Activated T-helper 2 cell treated with anti-CD3 and anti-CD28 coated beads, Interferon-gamma antibody, Interleukin-2, Interleukin-4, amounts not matched to agents 10 μg/mL and 5 μg/mL and 100 μg/mL, durations not matched to agents 14 hours and 24 hours and 36 hours (primary cell): Measurements from ENCODE around the gene GPA33. TPM values are rescaled to one million over a fixed set of nuclear protein-coding genes. Genes with fewer than 3 reads are reported as not detected.

Experiments
- DNase-seq: peaks from one replicate; pipeline ENCODE4 v3.0.0; 2021; ENCODE audit warnings: low spot score
- H3K27ac Mint-ChIP-seq: one replicate; pipeline ENCODE4 v1.8.0; 2021; ENCODE audit warnings: mixed read lengths
- H3K27me3 Mint-ChIP-seq: one replicate; pipeline ENCODE4 v1.8.0; 2021; ENCODE audit warnings: low read depth, mixed read lengths
- H3K36me3 Mint-ChIP-seq: one replicate; pipeline ENCODE4 v1.8.0; 2021; ENCODE audit warnings: low read depth, mixed read lengths
- H3K4me1 Mint-ChIP-seq: one replicate; pipeline ENCODE4 v1.8.0; 2021; ENCODE audit warnings: low read depth, mixed read lengths
- H3K4me3 Mint-ChIP-seq: one replicate; pipeline ENCODE4 v1.8.0; 2021; ENCODE audit warnings: low read depth, mild to moderate bottlenecking, moderate library complexity, mixed read lengths
- H3K9me3 Mint-ChIP-seq: one replicate; pipeline ENCODE4 v1.8.0; 2021; ENCODE audit warnings: mixed read lengths
- intact Hi-C: fragments of 100-400 bp; cut with micrococcal nuclease; formaldehyde crosslinking; loops from one replicate; pipeline ENCODE4 v1.15.1; 2023
- total RNA-seq: library from RNA; stranded (reverse); gene quantifications from 2 replicates; pipeline ENCODE4 v1.2.3, GENCODE V29; 2022

The GPA33 gene, protein sequence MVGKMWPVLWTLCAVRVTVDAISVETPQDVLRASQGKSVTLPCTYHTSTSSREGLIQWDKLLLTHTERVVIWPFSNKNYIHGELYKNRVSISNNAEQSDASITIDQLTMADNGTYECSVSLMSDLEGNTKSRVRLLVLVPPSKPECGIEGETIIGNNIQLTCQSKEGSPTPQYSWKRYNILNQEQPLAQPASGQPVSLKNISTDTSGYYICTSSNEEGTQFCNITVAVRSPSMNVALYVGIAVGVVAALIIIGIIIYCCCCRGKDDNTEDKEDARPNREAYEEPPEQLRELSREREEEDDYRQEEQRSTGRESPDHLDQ
- 0.09 TPM in 1 of 2 replicates, not detected in the other for total RNA-seq

DNA sequence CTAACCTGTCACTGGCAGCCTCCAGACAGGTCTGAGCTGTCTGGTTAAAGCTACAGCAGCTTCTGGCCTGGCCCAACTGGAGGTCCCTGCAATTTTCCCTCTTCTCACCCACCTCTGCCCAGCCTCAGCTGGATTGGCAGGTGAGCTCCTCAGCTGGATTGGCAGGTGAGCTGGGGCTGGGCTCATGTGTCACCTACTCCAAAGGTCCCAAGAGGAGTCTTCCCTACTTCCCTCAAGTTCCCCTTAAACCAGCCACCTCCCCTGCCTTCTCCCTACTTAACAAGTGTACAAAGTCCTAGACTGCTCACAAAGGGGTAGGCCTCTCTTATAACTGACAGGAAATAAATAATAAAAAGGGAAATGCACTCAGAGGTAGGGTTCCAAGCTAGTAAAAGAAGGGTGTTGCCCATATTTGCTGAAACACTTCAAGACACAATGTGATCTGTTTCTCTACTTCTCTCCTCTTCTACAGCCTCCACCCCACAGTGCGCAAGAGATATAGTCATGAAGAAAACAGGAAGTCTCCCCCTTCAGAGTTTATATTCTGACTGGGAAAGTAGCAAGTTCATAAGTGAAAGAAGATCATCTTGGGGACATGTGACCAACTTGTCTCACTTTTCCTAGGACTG, at the start of gene GPA33:
TSS of gene GPA33 (minus strand) at position 64 of the 629 bp plus-strand sequence. CDS start 90 bp downstream, outside the sequence.
- Mint-ChIP-seq H3K27me3 (no peaks in the 10 kb centered on the region), H3K27ac (peak within 1 kb of the TSS; percentile 76), H3K4me1 (peaks cover 10% of the 10 kb centered on the region), H3K4me3 (no peak within 1 kb of the TSS), H3K36me3 (no peaks in the 10 kb centered on the region), H3K9me3 (no peaks in the 10 kb centered on the region)
- no peak for DNase-seq
- intact Hi-C loops = no loop called here

DNA sequence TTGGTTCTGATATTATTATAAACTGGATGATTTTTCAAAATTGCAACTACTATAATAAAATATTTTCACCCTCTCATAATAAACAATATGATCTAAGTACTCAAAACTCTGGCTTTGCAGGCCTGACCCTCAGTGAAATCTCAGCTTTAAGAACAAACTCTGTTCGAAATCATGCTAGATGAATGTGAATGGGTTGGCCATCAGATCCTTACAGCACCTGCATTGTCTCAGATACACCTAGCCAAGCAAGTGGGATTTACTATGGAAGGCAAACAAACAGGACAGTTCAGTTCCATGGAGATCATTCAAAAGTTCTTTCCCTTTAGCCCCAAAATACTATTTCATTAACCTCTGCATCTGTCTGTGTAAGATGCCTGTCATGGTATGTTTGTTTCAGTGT, 48.5 kb upstream of the GPA33 start:
- Mint-ChIP-seq H3K27ac (no peak overlapping the region), H3K4me3 (no peak overlapping the region), H3K9me3 (no peaks in the 10 kb centered on the region), H3K27me3 (peaks cover 44% of the 10 kb centered on the region), H3K4me1 (no peaks in the 10 kb centered on the region), H3K36me3 (no peaks in the 10 kb centered on the region)
- DNase-seq = no peak
- intact Hi-C loops = no loop called here

DNA sequence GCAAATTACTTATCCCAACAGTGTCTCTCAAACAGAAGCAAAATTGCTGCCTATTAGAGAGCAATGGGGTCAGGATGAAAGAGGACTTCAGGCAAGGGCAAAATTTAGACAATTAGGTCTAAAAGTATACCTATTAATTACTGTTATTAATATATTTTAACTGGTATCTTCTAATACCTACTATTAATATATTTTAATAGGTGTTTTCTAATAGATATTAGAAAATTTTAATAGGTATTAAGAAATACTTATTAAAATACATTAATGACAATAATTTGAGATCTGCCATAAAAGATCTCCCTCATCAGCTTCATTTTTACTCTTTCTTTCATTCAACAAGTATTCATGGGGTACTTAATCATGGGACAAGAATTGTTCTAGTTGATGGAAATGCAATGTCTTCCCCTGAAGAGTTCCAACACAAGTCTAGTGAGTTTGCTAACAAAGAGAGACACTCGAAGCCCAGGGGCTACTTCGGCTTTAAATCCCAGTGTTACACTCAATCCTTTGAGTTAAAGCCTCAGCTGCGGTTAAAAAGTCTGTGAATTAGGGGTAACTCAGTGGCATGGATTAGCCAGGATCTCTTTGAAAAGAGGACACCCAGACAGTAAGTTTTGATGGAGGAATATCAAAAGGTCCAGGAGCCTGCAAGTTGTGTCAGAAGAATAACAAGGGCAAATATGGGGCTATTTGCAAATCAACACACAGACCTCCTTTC, 47.8 kb upstream of the GPA33 start:
- Mint-ChIP-seq H3K4me1 (no peaks in the 10 kb centered on the region), H3K4me3 (no peak overlapping the region), H3K9me3 (no peaks in the 10 kb centered on the region), H3K36me3 (no peaks in the 10 kb centered on the region), H3K27me3 (peaks cover 44% of the 10 kb centered on the region), H3K27ac (no peak overlapping the region)
- intact Hi-C loops = no loop called here
- no peak for DNase-seq

DNA sequence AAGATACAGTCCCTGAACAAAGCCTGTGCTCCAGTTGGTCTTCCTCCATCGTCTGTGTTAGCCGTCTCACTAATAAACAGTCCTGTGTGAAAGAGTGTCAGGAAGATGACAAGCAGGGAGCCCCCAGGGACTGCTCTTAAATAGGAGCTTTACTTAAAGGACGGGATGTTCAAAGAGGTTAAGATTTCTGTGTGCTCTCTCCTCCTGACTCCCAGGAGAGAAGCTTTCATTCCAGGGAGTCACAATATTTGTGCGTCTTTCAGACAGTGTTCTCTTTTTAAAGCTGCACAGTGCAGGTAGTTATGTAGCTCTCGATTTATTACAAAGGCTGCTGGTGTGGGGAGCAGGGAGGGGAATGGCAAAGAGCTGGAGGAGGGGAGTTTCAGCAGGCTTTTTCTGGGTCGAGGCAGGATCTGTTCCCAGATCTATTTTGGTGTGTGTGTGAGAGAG, 47.2 kb upstream of the GPA33 start:
- H3K4me1 Mint-ChIP-seq = no peaks in the 10 kb centered on the region
- intact Hi-C loops = no loop called here
- peaks cover 44% of the 10 kb centered on the region for H3K27me3 Mint-ChIP-seq
- H3K27ac Mint-ChIP-seq = no peak overlapping the region
- no peak overlapping the region for H3K4me3 Mint-ChIP-seq
- no peaks in the 10 kb centered on the region for H3K9me3 Mint-ChIP-seq
- no peak for DNase-seq
- no peaks in the 10 kb centered on the region for H3K36me3 Mint-ChIP-seq

DNA sequence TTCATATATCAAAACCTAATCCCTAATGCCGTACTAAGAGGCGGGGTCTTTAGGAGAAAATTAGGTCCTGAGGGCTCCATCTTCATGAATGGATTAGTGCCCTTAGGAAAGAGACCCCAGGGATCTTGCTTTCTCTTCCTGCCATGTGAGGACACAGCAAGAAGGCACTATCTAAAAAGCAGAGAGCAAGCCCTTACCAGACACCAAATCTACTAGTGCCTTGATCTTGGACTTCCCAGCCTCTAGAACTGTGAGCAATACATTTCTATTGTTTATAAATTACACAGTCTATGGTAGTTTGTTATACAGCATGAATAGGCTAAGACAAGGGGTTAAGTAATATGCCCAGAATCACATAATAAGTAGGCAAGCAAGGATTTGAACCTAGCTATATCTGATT, 46.6 kb upstream of the GPA33 start:
- intact Hi-C loops = no loop called here
- Mint-ChIP-seq H3K27ac (no peak overlapping the region), H3K36me3 (no peaks in the 10 kb centered on the region), H3K4me3 (no peak overlapping the region), H3K9me3 (no peaks in the 10 kb centered on the region), H3K27me3 (peaks cover 40% of the 10 kb centered on the region), H3K4me1 (no peaks in the 10 kb centered on the region)
- DNase-seq = no peak

DNA sequence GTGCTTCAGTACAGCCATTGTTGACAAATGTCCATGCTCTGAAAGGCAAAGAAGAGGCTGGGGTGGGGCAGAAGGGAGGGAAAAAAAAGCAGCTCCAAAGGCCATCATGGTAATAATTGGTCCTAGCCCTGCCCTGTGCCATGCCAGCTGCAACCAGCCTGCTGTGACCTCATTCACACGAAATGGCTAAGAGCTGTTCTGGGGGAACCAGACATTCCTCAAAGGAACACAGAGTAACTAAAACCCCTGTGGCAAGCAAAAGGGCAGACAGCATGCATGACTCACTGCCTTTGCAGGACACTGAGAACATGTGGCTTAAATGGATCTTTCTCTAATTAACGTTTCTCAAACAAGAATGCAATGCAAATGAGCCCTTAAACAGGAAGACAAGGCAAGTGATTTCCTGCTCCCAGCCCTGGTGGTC, 46.0 kb upstream of the GPA33 start:
- Mint-ChIP-seq H3K4me1 (no peaks in the 10 kb centered on the region), H3K9me3 (no peaks in the 10 kb centered on the region), H3K27me3 (peaks cover 43% of the 10 kb centered on the region), H3K27ac (no peak overlapping the region), H3K36me3 (no peaks in the 10 kb centered on the region), H3K4me3 (no peak overlapping the region)
- intact Hi-C loops = no loop called here
- DNase-seq = no peak

DNA sequence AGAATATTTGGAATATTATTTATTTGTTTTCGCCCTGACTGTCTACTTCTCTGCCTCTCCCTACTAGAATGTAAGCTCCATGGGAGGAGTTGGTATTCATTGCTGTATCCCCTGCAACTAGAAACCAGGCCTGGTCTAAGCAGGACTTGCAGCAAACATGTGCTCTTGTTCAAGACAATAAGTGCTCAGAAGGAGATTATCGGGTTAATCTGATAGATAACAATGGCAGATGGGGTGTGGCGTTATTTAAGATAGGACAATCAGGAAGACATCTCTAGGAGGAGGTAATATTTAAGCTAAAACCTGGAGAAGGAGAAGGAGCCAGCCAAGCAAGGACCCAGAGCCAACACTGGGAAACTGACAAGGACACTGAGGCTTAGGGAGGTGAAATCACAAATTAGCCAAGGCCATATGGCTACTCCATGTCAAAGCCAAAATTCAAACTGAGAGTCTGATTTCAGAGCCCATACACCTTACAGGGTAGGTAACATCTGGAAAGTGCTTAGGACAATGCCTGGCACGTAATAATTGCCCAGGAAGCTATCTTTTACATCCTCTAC, 45.2 kb upstream of the GPA33 start:
- H3K4me3 Mint-ChIP-seq = no peak overlapping the region
- no peaks in the 10 kb centered on the region for H3K4me1 Mint-ChIP-seq
- peaks cover 37% of the 10 kb centered on the region for H3K27me3 Mint-ChIP-seq
- DNase-seq = no peak
- H3K36me3 Mint-ChIP-seq = no peaks in the 10 kb centered on the region
- H3K27ac Mint-ChIP-seq = no peak overlapping the region
- intact Hi-C loops = no loop called here
- no peaks in the 10 kb centered on the region for H3K9me3 Mint-ChIP-seq

DNA sequence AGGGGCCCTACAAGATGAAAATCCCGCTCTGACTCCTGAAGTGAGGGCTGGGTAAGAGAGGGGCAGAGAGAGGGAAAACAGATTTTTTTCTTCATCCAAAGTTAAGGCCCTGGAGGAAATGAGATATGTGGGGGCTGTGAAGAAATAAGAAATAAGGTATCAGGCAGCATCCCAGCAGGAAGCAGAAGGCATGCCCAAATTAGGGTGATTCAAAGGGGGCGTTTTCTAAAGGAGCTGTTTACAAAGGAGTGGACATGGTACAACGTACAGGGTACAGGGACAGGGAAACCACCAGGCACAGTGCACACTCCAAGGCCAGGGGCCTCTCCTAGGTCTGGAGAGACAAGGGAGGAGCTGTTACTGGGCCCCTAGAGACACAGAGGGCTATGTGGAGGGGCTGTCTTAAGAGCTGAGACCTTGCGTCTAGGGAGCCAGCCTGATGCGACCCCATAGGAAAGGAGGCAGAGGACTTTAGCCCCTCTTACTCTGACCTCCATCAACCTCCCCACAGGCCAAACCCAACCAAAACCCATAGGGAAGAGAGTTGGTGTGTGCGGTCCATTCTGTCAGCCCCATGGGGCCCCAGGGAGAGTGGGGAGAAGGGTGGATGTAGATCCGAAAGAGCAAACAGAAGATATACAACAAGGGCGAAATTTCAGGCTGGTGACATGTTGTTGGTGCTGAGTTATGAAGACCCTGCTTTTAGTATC, 42.3 kb upstream of the GPA33 start:
- no peak for DNase-seq
- H3K27ac Mint-ChIP-seq = no peak overlapping the region
- peaks cover 40% of the 10 kb centered on the region for H3K27me3 Mint-ChIP-seq
- intact Hi-C loops = no loop called here
- no peaks in the 10 kb centered on the region for H3K9me3 Mint-ChIP-seq
- H3K4me3 Mint-ChIP-seq = no peak overlapping the region
- H3K36me3 Mint-ChIP-seq = no peaks in the 10 kb centered on the region
- H3K4me1 Mint-ChIP-seq = no peaks in the 10 kb centered on the region

DNA sequence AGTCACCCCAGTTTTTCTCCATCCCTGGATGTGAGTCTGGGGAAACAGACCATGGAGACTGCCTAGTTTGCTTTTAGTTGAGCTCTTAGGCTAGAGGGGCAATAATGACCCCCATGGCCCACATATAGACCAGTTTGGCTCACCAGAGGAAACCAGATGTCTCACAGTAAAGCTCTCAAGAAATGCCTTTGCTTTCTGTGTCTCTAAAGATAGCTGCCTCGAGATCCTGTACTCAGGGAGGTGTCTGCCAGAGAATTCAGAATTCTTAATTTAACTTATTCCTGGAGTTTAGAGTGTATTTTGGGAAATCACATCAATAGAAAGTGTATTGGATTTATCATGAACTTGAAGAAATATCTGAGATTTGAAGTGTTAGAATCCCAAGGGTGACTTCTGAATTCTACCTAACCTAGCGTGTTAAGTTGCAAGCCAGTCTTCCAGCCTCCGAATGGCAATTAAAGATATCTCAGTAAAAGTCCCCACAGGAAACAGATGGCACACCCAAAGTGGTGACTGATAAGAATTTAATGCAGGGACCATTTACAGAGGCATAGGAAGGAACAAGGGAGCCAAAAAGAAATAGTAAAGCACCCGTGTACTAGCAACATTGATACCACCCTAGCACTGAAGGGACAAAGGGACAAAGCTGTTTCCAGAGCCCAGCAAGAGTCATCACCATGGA, 40.8 kb upstream of the GPA33 start:
- Mint-ChIP-seq H3K36me3 (no peaks in the 10 kb centered on the region), H3K4me3 (no peak overlapping the region), H3K9me3 (no peaks in the 10 kb centered on the region), H3K27me3 (peaks cover 32% of the 10 kb centered on the region), H3K27ac (no peak overlapping the region), H3K4me1 (no peaks in the 10 kb centered on the region)
- no peak for DNase-seq
- intact Hi-C loops = no loop called here

DNA sequence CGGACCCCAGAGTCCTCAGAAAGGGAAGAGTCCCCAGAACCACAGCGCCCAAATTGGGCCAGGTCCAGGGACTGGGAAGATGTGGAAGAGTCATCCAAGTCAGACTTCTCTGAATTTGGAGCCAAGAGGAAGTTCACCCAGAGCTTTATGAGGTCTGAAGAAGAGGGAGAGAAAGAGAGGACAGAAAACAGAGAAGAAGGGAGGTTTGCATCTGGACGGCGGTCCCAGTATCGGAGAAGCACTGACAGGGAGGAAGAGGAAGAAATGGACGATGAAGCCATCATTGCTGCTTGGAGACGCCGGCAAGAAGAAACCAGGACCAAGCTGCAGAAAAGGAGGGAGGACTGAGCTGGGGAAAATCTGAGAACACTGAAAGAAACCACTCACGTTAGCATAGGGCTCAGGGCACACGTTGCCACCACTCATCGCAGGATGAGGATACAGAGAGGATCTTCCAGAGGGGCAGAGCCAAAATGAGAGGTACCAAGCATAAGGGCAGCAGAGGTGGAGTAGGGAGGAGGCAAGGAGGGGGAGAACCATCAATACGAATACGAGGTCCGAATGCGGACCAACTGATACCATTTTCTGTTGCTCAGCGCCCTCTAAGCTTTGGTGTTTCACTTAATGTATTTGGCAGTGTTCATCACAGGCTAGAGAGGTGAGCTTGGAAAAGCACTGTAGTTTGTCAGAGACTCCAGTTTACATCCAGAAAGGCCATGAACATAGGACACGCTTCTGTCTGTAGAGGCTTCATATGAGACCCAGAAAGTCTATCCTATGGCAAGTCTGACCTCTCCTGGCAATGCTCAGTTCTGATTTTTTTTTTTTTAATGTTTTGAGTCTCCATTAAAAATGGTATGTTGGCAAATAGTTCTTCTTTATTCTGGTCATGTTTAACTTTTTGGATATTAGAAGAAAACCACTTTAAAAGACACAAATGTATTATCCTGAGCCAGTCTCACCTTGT, 38.4 kb upstream of the GPA33 start:
- peaks cover 27% of the 10 kb centered on the region for H3K27me3 Mint-ChIP-seq
- H3K4me3 Mint-ChIP-seq = no peak overlapping the region
- DNase-seq = no peak
- H3K4me1 Mint-ChIP-seq = no peaks in the 10 kb centered on the region
- intact Hi-C loops = no loop called here
- H3K27ac Mint-ChIP-seq = no peak overlapping the region
- no peaks in the 10 kb centered on the region for H3K9me3 Mint-ChIP-seq
- no peaks in the 10 kb centered on the region for H3K36me3 Mint-ChIP-seq

DNA sequence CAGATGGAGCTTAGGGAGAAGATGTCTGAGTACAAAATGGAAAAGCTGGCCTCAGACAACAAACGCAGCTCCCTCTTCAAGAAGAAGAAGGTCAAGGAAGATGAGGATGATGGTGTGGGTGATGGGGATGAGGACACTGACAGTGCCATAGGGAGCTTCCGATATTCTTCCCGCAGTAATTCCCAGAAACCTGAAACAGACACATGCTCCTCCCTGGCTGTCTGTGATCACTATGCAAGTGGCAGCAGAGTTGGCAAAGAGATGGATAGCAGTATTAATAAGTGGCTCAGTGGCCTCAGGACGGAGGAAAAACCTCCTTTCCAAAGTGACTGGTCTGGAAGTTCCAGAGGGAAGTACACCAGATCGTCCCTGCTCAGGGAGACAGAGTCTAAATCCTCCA, 37.5 kb upstream of the GPA33 start:
- Mint-ChIP-seq H3K4me1 (no peaks in the 10 kb centered on the region), H3K4me3 (no peak overlapping the region), H3K27me3 (peaks cover 27% of the 10 kb centered on the region), H3K27ac (no peak overlapping the region), H3K36me3 (no peaks in the 10 kb centered on the region), H3K9me3 (no peaks in the 10 kb centered on the region)
- intact Hi-C loops = no loop called here
- no peak for DNase-seq
